NK-92 treated with Interleukin-12 subunit alpha and Interleukin-12 subunit beta, amount 100 ng/mL, for 24 hours (cell line): ENCODE measurements around the gene MCRS1.
"Not testable (repeated sequence)": the region's sequence is repeated elsewhere in the genome, so short reads cannot be mapped to it uniquely, and the experiment has no call there.

ENCODE experiments used
- DNase-seq: peaks from one replicate; lab custom pipeline; 2025; lab: John Stamatoyannopoulos, UW

Gene MCRS1, protein sequence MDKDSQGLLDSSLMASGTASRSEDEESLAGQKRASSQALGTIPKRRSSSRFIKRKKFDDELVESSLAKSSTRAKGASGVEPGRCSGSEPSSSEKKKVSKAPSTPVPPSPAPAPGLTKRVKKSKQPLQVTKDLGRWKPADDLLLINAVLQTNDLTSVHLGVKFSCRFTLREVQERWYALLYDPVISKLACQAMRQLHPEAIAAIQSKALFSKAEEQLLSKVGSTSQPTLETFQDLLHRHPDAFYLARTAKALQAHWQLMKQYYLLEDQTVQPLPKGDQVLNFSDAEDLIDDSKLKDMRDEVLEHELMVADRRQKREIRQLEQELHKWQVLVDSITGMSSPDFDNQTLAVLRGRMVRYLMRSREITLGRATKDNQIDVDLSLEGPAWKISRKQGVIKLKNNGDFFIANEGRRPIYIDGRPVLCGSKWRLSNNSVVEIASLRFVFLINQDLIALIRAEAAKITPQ

DNA sequence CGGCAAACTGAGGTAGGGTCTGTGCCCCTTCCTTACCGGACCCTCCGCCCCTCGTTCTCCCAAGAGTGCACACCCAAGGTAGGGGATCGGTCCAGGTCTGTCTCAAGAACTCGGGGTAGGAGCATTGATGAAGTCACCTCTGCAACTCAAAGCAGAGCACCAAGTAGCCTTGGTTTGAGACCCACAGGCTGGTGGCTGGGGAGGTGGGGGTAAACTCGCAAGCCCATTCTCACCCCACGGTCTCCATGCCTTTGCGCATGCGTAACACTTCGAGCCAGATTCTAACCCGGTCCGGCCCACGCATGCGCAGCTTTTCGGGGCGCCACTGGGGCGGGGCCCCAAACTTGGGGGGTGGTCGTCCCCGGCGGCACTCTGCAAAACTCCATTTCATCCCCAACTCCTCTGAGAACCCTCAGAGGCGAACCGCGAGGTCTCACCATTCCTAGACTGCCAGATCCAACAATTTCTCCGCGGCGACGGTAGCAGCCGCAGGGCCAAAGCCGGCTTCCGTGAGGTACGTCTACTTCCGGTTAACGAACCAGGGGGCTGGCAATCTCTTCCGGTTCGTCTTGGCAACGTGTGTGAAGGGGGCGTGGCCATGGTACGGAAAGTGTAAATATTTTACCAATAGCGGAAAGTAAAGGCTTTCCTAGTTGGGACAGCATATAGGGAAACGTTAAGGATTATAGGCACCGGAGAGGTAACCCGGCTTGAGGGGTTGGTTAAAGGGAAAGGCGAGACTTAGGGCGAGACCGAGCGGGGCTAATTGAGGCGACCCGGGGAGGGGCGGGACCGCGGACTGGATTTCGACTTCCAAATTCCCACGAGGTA lies at the start of gene MCRS1:
MCRS1 (minus strand) TSS at position 532 of the 831 bp plus-strand sequence. CDS start 1,411 bp downstream, outside the sequence.
- DNase-seq = peak; percentile 81

DNA sequence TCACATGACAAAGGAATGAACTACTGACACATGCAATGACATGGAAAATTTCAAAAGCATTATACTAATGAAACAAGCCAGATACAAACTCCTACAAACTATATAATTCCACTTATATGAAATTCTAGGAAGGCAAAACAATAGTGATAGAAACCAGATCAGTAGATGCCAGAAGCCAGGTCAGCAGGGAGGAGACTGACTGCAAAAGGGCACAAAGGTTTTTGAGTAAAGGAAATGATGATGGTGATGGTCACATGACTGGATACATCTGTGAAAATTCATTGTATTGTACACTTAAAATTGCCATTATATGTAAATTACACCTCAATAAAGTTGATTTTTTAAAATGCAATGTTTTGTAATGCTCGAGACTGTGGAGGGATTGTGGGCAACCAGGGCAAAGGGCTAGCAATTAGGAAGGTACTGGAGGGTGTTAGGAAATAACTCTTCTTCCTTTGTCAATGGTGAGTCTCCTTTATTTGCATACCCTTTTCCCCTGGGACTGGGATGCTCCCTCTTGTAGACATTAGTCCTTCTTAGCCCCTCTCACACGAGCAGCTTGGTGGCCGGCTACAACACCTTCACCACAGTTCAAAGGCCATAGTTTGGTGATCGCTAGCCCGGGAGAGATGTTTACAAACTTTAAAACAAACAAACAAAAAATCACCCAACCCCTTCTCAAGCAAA lies 48.7 kb upstream of the MCRS1 start:
- DNase-seq = no peak

DNA sequence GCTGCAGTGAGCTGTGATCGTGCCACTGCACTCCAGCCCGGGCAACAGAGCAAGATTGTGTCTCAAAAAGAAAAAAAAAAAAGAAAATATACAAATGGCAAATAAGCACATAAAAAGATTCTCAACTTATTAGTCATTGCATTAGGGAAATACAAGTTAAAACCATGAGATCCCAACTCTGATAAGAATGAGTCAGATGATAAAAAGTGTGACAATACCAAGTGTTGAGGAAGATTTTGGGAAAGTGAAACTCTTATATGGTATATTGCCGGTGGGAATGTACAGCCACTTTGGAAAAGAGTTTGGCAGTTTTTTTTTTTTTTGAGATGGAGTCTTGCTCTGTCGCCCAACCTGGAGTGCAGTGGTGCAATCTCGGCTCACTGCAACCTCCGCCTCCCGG lies 47.8 kb upstream of the MCRS1 start:
- DNase-seq = no peak

DNA sequence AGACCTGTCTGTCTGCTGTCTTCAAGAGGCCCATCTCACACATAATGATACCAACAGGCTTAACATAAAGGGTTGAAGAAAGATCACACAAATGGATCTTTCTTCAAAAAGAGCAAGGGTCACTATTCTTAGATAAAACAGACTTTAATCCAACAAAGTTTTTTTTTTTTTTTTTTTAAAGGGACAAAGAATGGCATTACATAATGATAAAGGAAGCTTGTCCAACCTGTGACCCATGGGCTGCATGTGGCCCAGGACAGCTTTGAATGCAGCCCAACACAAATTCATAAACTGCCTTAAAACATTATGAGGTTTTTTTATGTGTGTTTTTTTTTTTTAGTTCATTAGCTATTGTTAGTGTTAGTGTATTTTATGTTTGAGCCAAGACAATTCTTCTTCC lies 44.3 kb upstream of the MCRS1 start:
- DNase-seq = no peak

DNA sequence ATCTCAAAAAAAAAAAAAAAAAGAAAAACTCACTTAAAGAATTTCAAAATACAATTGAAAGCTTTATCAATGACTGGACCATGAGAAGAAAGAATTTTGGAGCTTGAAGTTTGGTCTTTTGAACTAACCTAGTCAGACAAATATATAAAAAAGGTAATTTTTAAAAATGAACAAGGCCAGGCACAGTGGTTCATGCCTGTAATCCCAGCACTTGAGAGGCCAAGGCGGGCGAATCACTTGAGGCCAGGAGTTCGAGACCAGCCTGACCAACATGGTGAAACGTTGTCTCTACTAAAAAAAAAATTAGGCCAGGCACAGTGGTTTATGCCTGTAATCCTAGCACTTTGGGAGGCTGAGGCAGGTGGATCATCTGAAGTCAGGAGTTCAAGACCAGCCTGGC lies 42.8 kb upstream of the MCRS1 start:
- DNase-seq = not testable (repeated sequence)

DNA sequence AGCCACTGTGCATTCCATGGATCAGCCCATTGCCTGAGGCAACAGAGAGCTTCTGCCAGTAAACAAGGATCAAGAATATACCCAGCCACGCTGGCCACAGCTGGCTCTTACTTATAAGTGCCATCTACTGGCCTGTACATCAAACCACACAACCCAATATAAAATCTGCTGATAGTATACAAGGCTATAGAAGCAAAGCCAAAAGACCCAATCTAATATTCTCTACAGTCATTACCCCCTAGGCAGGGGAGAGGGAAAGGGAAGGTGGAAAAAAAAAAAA lies 41.9 kb upstream of the MCRS1 start:
- no peak for DNase-seq

DNA sequence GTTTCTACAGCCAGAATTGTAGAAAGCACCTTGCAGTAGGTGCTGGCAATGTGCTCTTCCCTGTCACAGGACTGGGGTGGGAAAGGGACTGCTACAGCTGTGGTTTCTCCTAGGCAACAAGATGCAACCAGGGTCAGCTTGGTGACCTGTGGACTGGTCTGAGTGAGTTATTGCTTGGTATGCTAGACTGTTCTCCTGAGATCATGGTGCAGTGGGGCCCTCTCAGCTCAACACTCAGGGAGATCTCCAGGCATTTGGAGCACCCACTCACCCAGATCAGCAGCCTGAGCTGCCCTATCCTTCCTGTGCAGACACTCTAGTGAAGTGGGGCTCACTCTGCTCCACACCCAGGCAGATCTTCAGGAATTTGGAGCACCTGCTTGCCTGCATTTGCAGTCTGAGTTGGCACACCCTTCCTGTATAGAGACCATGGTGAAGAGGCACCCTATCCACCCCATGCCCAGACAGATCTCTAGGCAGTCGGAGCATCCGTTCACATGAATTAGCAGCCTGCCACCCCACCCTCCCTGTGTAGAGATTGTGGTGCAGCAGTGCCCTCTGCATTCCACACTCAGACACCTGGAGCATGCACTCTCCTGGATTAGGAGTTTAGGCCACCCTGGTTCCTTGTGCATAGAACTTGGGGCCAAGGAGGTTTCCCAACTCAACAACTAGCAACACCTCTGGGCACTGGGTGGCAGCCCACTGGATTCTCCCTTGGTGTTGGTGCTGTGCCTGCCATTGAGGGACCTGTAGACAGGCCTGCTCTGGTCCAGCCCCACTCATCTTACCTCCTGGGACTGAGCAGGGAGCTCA lies 41.3 kb upstream of the MCRS1 start:
- no peak for DNase-seq

DNA sequence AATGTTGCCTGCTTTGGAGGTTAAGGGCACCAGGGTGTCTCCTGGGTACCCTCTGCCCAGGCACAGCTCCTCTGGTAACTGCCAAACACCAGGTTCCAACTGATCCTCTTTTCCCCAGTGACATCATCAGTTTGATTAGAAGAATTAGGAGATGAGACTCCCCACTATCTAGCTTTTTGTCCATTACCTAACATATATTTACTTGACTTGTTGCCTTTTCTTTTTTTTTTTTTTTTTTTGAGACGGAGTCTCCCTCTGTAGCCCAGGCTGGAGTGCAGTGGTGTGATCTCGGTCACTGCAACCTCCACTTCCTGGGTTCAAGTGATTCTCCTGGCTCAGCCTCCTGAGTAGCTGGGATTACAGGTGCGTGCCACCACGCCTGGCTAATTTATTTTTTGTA lies 37.6 kb upstream of the MCRS1 start, which contains the start of gene FAM186B:
FAM186B (minus strand) TSS at position 101 of the 400 bp plus-strand sequence. CDS start 162 bp downstream, outside the sequence.
- DNase-seq = not testable (repeated sequence)

DNA sequence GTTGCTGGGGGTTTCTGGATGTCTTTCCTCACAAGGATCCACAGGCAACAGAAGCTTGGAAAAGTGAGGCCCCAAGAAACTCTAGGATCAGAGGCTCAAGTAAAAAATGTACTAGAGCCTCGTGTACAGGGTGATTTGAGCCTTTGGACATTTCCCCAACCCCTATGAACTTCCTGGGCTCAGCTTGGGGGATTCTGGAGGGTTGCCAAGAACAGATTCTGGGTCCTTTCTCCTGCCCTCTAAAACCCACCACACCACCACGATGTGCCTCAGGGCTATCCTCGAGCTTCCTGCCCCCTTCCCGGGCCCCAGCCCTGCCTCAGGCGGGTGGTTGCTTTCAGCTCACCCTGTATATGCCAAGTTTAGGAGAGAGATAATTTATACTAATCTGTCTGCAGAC lies 36.9 kb upstream of the MCRS1 start:
- DNase-seq = no peak

DNA sequence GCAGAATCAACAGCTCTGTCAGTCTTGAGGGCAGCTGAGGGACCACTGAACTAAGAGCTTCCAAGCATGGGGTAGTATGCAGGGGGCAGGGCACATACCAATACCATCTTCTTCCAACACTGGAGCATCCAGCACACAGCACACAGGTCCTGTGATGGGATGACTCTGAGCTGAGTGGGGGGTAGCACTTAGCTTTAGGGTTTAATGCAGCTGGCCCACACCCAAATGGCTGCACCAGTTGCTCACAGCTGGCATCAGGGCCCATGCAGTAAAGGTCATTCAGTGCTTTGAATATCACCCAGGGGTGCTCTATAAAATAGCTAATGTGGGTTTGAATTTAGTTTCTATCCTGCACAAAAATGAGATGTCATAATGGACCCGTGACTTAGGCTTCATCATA lies 35.8 kb upstream of the MCRS1 start:
- DNase-seq = no peak

DNA sequence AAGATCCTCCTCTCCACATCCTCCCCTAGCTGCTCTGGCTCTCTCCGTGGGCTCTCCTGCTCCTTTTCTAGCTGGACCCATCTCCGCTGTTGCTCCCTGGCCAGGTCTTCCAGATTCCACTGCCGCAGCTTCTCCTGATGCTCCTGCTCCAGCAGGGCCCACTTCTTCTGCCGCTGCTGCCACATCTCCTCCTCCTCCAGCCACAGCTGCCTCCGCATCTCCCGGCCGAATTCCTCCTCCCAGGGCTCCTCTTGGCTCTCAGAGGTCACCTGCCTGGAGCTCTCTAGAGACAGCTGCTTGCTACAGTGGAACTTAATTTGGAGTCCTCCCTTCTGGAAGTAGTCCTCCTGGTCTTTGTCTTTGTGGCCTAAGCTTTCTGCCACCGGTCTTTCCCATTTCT lies 32.0 kb upstream of the MCRS1 start:
- DNase-seq = no peak

DNA sequence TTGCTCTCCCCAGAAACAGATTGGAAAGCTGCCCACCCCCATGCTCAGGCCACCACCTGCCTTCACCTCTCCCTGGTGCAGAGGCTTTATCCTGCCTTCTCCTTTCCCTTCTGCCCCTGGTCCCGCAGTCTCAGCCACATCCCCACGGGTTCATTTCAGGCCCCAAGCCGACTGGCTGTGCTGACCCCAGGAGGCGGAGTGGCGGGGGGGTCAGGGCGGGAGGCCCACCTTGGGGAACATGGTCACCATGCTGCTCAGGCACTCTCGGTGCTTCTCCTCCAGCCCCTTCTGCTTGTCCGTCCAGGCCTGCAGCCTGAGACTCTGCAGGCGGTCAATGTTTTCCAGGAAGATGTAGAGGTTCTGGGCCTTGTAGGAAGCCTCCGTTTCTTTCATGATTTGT lies 30.6 kb upstream of the MCRS1 start:
- DNase-seq = no peak

DNA sequence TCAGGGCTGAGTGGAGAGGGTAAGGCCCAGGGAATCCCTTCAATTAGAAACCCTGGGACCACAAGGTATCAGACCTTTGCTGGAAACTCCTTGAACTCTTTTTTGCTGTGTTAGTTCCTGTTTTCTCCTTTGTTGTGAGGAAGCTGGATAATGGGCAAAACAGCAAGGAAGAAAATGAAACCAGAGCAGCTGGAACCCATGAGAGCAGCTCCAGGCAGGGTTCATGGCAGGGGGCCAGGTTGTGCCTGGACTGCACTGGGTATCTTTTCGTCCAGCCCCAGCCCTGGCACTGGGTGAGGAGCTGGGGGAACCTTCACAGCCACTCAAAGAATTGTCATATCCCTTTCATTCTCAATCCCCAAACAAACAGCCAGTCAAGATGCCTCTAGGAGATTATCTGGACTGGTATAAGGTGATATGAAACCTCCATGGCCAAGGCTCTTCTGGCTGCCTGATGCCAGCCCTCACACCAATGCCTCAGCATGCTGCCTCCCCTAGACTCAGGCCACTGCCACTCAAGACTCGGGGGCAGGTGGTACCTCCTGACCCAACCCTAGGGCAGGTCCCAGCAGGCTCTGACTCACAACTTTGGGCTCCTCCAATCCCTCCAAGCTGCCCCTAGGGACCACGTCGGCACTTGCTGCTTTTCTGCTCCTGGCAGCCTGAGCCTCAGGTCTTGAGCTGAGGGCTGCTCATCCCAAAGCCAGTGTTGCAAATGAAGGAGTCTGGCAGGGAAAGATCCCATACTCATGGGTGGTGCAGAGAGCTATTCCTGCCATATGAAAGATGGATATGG lies 21.0 kb upstream of the MCRS1 start:
- no peak for DNase-seq

DNA sequence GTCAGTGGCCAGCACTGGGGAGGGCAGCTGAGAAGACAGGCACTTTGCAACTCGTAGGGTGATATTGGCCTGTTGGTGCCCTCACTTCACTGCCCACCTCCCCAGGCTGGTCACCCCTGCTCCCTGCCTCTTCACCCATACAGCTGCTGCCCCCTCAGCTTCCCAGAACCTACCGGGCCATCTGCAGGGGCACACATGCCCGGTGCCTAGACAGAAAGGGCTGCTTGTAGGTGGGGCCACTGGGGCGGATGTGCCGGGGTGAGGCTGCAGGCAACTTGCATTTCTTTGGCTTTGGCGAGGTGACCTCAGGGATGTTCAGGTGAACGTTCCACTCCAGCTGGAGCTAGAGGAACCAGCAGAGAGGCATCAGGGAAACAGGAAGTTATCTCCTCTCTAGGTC lies 20.3 kb upstream of the MCRS1 start:
- DNase-seq = no peak

DNA sequence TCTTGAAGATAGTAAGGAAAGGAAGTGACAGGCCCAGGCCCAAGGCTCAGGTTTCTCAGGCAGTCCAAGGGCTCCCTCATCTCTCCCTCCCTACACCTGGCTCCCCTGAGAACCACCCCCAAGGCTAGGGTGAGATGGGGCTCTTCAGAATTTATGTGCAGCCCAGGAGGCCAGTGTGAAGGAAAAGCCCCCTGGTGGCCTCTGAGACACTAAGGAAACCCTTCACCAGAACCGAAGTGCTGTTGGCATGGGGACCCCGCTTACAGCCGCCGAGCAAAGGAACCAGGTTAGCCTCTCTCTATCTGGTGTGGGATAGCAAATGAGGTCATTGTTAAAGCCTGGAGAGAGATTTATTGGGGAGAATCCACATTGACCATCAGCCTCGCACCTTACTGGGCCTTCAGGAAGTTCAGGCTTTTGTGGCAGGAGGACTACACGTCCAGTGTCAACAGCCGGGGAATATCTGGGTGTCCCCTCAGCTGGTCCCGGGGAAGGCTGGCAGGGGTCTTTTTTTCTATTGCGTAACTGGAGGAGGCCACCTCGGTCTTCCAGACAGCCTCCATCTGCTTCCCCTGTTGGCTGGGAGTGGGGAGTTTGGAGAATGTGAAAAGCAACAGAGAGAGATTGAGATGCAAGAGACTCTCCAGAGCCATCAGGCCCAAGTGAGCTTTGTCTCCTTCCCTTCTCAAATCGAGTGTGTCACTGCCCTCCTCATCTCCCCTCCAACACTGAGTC lies 19.4 kb upstream of the MCRS1 start:
- no peak for DNase-seq

DNA sequence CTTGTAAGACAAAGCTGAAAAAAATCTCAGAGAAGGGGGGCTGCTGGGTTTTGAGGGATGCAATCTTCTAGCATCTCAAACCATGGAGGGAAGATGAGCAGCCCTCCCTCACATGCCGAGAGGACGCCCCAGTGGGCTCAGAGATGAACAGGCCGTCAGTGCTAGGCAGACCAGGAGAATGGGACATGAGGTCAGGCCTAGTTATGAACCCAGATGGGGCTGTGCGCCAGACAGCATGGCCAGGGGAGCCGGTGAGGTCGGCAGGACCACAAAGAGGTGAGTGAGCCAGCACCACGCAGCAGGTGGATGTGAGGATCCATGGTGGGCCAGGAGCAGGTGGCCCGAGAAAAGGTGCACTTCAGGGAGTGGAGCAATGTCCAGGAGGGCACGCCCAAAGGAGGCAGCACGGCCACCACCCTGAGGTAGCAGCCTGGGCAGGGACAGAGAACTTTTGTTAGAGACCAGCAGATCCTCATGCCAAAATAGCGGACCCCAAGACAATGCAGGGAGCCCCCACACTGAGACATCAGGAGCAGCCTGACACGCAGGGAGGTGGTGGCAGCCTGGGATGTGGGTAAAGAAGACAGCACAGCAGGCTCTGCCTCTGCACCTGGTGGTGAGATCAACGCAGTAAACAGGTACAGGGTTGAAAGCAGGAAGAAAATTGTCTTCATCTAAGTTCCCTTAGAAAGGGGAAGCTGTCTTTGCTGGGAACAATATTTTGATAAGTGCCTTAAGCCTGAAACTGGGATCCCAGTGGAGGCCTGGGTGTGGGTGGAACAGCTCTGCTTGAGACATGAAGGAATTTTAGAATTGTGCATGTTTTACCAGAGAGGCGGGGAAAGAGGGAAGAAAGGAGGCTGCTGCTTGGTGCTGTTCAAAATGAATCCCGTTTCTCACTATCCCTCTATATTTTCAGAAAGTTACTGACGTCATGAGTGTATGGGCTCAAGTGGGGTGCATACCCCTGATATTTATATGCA lies 17.8 kb upstream of the MCRS1 start:
- no peak for DNase-seq

DNA sequence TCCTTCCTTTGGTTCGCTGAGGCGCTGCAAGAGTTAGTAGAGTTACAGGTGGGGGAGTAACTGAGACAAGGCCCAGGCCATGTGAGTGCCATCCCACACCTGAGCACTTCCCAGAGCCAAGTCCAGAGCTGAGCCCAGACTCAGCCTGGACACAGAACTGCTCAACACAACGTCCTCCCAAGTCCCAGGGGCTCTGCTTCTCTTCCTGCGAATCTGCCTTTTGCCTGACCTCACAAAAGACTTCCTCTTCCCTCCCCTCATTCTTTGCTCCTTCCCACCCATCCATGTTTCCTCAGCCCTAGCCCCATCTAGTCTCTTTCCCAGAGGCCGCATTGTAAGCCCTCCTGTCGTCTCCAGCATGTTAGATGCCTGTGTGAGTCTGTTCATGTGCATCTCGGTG lies 16.6 kb upstream of the MCRS1 start:
- DNase-seq = no peak

DNA sequence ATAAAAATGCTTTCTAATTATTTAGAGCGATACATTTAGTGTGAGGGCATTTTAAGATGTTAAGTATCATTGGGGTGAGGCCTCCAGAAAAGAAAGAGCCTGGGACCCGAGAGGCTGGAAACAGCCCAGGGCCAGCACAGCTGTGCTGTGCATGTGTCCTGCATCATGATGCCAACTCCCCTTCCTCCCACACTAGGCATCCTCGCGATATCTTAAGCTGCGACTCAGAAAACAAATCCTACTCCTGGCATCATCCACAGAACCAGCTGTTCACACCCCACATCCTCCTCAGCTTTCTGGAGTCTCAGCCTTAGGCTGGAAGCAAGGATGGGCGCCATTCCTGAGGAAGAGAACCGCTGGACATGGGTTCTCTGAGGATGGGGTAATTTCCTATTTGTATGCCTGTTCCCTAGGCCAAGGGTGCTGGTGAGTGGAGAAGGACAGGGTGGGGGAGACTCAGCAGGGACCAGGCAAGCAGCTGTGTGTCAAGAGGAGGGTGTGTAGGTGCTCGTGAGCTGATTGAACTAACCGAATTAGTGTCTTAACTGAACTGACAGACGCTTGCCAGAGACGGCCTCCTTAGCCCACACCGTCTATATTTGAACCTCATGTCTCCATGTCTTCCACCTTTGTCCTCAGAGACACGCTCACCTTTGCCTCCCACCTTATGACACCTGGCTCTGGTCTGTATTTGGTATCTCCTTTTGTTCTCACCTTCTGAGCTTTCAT lies 15.6 kb upstream of the MCRS1 start:
- no peak for DNase-seq
